SK-N-SH (cell line): Measurements from ENCODE around the gene IL31RA. TPM values are rescaled to one million over a fixed set of nuclear protein-coding genes. Genes with fewer than 3 reads are reported as not detected.

Source experiments
- CTCF ChIA-PET: fragments of 300-600, 350-600 bp; formaldehyde crosslinking; extraction: SDS; loops from one replicate; lab custom pipeline; 2021; lab: Yijun Ruan, JAX
- POLR2A ChIA-PET: fragments of 350-600 bp; sonication (Branson Sonifier 250); formaldehyde crosslinking; extraction: SDS; loops from one replicate; lab custom pipeline; 2020; ENCODE audit warnings: antibody characterized with exemption, inconsistent platforms; lab: Yijun Ruan, JAX
- DNase-seq: peaks from one replicate; pipeline ENCODE4 v3.0.0; 2012
- H2AFZ ChIP-seq: fragments of 200-600 bp; sonication (generic); 2 replicates; pipeline ENCODE4 v1.8.1; 2016; ENCODE audit warnings: antibody characterized with exemption, mild to moderate bottlenecking, low read depth
- H3F3A ChIP-seq: fragments of 200-600 bp; sonication (generic); replicated peaks from 2 replicates; pipeline ENCODE3; 2016; ENCODE audit warnings: antibody characterized with exemption, mild to moderate bottlenecking; ENCODE audit not compliant: insufficient read depth
- H3K27ac ChIP-seq, 2 experiments: fragments of 200-500 bp in 1 of 2; fragments of 200-600 bp in 1 of 2; sonication (Bioruptor generic) in 1 of 2; sonication (generic), shearing (Covaris generic) in 1 of 2; 2 replicates each; pipeline versions ENCODE4 v1.5.1 to v1.6.1; 2014 to 2016; ENCODE audit warnings: low read depth in 2 of 2, inconsistent platforms in 1 of 2, low read length in 1 of 2, mild to moderate bottlenecking in 1 of 2, mixed read lengths in 1 of 2
- H3K27me3 ChIP-seq: fragments of 200-600 bp; sonication (generic), shearing (Covaris generic); 2 replicates; pipeline ENCODE4 v1.6.1; 2016; ENCODE audit warnings: mixed run types; ENCODE audit not compliant: insufficient read depth
- H3K36me3 ChIP-seq, 2 experiments: fragments of 200-500 bp in 1 of 2; fragments of 200-600 bp in 1 of 2; sonication (Bioruptor generic) in 1 of 2; sonication (generic) in 1 of 2; replicated peaks in 1 of 2; 2 replicates each; pipeline versions ENCODE3 to v1.5.1; 2014 to 2016; ENCODE audit warnings: low read length in 1 of 2, mild to moderate bottlenecking in 1 of 2; ENCODE audit not compliant: insufficient read depth in 2 of 2, control insufficient read depth in 1 of 2
- H3K4me1 ChIP-seq, 2 experiments: fragments of 200-500 bp in 1 of 2; fragments of 200-600 bp in 1 of 2; sonication (Bioruptor generic) in 1 of 2; sonication (generic), shearing (Covaris generic) in 1 of 2; 2 replicates each; pipeline versions ENCODE4 v1.5.1 to v1.6.1; 2014 to 2016; ENCODE audit warnings: low read depth in 1 of 2, low read length in 1 of 2, mixed run types in 1 of 2; ENCODE audit not compliant: insufficient read depth in 2 of 2, control insufficient read depth in 1 of 2
- H3K4me2 ChIP-seq: fragments of 200-600 bp; sonication (generic), shearing (Covaris generic); 2 replicates; pipeline ENCODE4 v1.6.1; 2017; ENCODE audit warnings: mixed run types
- H3K4me3 ChIP-seq, 2 experiments: fragments of 200-500 bp in 1 of 2; fragments of 200-600 bp in 1 of 2; sonication (Bioruptor generic) in 1 of 2; sonication (generic), shearing (Covaris generic) in 1 of 2; 2 replicates each; pipeline versions ENCODE4 v1.5.1 to v1.8.1; 2014 to 2016; ENCODE audit warnings: low read depth in 2 of 2, inconsistent platforms in 1 of 2, low read length in 1 of 2, mild to moderate bottlenecking in 1 of 2, mixed read lengths in 1 of 2, moderate library complexity in 1 of 2
- H3K79me2 ChIP-seq: fragments of 200-600 bp; sonication (generic); 2 replicates; pipeline ENCODE4 v1.8.1; 2017; ENCODE audit warnings: mild to moderate bottlenecking; ENCODE audit not compliant: insufficient read depth
- H3K9ac ChIP-seq: fragments of 200-600 bp; sonication (generic); 2 replicates; pipeline ENCODE4 v1.6.1; 2017; ENCODE audit warnings: mixed run types
- H3K9me2 ChIP-seq: fragments of 200-600 bp; sonication (generic); 2 replicates; pipeline ENCODE4 v1.6.1; 2017; ENCODE audit warnings: mixed run types
- H3K9me3 ChIP-seq: fragments of 200-600 bp; sonication (generic); 2 replicates; pipeline ENCODE4 v1.6.1; 2017; ENCODE audit warnings: mixed run types, mild to moderate bottlenecking, moderate library complexity
- H4K20me1 ChIP-seq: fragments of 200-600 bp; sonication (generic); 2 replicates; pipeline ENCODE4 v1.6.1; 2017; ENCODE audit warnings: mild to moderate bottlenecking, mixed run types; ENCODE audit not compliant: insufficient read depth
- EZH2phosphoT487 ChIP-seq: fragments of 200-600 bp; sonication (generic); IDR thresholded peaks from 2 replicates; pipeline ENCODE4 v1.6.1; 2017; ENCODE audit warnings: low read depth, mixed run types, mild to moderate bottlenecking, antibody characterized with exemption, moderate library complexity, borderline replicate concordance
- FOSL2 ChIP-seq: IDR thresholded peaks from 2 replicates; pipeline ENCODE4 v1.4.0; 2012; ENCODE audit warnings: low read depth, mild to moderate bottlenecking, moderate library complexity, borderline replicate concordance
- JUND ChIP-seq: IDR thresholded peaks from 2 replicates; pipeline ENCODE4 v1.4.0; 2012
- MEF2A ChIP-seq: IDR thresholded peaks from 2 replicates; pipeline ENCODE4 v1.4.0; 2012; ENCODE audit warnings: low read depth, borderline replicate concordance
- POLR2AphosphoS5 ChIP-seq: IDR thresholded peaks from 2 replicates; pipeline ENCODE4 v1.6.1; 2012; ENCODE audit warnings: low read depth, low read length
- TAF1 ChIP-seq: IDR thresholded peaks from 2 replicates; pipeline ENCODE4 v1.6.1; 2012; ENCODE audit warnings: low read depth, mild to moderate bottlenecking, low read length, moderate library complexity, borderline replicate concordance
- TEAD4 ChIP-seq: IDR thresholded peaks from 2 replicates; pipeline ENCODE4 v1.4.0; 2012; ENCODE audit warnings: mild to moderate bottlenecking, borderline replicate concordance; ENCODE audit not compliant: insufficient read depth
- ZBTB33 ChIP-seq: IDR thresholded peaks from 2 replicates; pipeline ENCODE4 v1.4.0; 2012; ENCODE audit warnings: low read depth, borderline replicate concordance
- WGBS: methylation state at CpG from one replicate; pipeline ENCODE4 v1.1.6; 2017; ENCODE audit warnings: low lambda C conversion rate; 5-methylcytosine and 5-hydroxymethylcytosine counted together
- polyA plus RNA-seq, 3 experiments: library from polyadenylated mRNA; depleted of rRNA; stranded (reverse); fragments of >200 nt; gene quantifications; 2 replicates each; pipeline ENCODE4 v1.2.3, GENCODE V29; 2012
- TF ChIP-seq, protein P1 (sequence below): IDR thresholded peaks from 2 replicates; pipeline ENCODE4; 2012
- TF ChIP-seq, protein P2 (sequence below): IDR thresholded peaks from 2 replicates; pipeline ENCODE4 v1.4.0; 2012; ENCODE audit warnings: low read depth
- TF ChIP-seq, protein P3 (sequence below): fragments of 200-600 bp; sonication (generic); IDR thresholded peaks from 2 replicates; pipeline ENCODE4 v1.6.1; 2017; ENCODE audit warnings: antibody characterized with exemption, mild to moderate bottlenecking, moderate library complexity

Gene IL31RA
- polyA plus RNA-seq, 1 of the 3 experiments (the other 2 are of a cell fraction) = 0.20 TPM

DNA sequence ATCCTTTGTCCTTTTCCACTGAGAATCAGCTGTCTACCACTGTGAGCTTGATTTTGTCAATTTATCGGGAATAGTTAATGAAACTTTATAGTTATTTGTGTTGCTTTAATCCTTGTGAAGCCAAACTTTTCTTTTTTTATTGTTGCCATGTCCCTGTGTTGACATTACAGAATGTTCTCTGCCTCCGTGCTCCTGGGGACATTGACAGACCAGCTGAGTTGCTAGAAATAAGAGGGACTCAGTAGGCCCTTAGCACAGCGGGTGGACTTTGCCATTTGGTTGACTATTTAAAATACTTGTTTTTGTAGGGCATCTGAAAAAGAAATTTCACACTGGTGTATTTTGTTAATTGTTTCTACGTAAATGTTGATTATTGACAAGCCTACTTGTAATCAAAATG, 70.5 kb downstream of the IL31RA start:
- CTCF ChIA-PET = interaction anchor here (2.7 kb wide), 1 partner anchor 23 kb away, joined by 10 read pairs; no protein-coding TSS in a partner anchor

More for the DNA sequence above, 70.5 kb downstream of the IL31RA start:
- no peak overlapping the region for H3K9ac ChIP-seq
- no peaks in the 10 kb centered on the region for H3K4me1 ChIP-seq
- H2AFZ ChIP-seq = no peak overlapping the region
- no peaks in the 10 kb centered on the region for H4K20me1 ChIP-seq
- DNase-seq = no peak
- no peaks in the 10 kb centered on the region for H3K27me3 ChIP-seq
- H3K79me2 ChIP-seq = no peaks in the 10 kb centered on the region
- 96% methylated on average over 4 of the region's 4 CpGs for WGBS
- no peak overlapping the region for H3K27ac ChIP-seq
- no peaks in the 10 kb centered on the region for H3K9me2 ChIP-seq
- TF ChIP-seq ZBTB33 (no peak), TAF1 (no peak), TEAD4 (no peak), POLR2AphosphoS5 (no peak), MEF2A (no peak), JUND (no peak), EZH2phosphoT487 (no peak), FOSL2 (no peak)
- TF ChIP-seq, protein P1, sequence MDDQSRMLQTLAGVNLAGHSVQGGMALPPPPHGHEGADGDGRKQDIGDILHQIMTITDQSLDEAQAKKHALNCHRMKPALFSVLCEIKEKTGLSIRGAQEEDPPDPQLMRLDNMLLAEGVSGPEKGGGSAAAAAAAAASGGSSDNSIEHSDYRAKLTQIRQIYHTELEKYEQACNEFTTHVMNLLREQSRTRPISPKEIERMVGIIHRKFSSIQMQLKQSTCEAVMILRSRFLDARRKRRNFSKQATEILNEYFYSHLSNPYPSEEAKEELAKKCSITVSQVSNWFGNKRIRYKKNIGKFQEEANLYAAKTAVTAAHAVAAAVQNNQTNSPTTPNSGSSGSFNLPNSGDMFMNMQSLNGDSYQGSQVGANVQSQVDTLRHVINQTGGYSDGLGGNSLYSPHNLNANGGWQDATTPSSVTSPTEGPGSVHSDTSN = no peak
- TF ChIP-seq, protein P2, sequence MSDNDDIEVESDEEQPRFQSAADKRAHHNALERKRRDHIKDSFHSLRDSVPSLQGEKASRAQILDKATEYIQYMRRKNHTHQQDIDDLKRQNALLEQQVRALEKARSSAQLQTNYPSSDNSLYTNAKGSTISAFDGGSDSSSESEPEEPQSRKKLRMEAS = no peak
- TF ChIP-seq, protein P3, sequence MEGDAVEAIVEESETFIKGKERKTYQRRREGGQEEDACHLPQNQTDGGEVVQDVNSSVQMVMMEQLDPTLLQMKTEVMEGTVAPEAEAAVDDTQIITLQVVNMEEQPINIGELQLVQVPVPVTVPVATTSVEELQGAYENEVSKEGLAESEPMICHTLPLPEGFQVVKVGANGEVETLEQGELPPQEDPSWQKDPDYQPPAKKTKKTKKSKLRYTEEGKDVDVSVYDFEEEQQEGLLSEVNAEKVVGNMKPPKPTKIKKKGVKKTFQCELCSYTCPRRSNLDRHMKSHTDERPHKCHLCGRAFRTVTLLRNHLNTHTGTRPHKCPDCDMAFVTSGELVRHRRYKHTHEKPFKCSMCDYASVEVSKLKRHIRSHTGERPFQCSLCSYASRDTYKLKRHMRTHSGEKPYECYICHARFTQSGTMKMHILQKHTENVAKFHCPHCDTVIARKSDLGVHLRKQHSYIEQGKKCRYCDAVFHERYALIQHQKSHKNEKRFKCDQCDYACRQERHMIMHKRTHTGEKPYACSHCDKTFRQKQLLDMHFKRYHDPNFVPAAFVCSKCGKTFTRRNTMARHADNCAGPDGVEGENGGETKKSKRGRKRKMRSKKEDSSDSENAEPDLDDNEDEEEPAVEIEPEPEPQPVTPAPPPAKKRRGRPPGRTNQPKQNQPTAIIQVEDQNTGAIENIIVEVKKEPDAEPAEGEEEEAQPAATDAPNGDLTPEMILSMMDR = no peak
- H3F3A ChIP-seq = no peaks in the 10 kb centered on the region
- POLR2A ChIA-PET = interaction anchor here (0.6 kb wide), 1 partner anchor 169 kb away, joined by 5 read pairs; no protein-coding TSS in a partner anchor
- H3K9me3 ChIP-seq = no peaks in the 10 kb centered on the region
- H3K36me3 ChIP-seq = no peaks in the 10 kb centered on the region
- H3K4me2 ChIP-seq = no peak overlapping the region
- H3K4me3 ChIP-seq = no peak overlapping the region
